NB4 (cell line): ENCODE results near the gene LAMB2.

ENCODE experiments used
- CTCF ChIP-seq: IDR thresholded peaks from one replicate; pipeline ENCODE4 v1.5.1; 2012; ENCODE audit warnings: low read depth, low read length
- MAX ChIP-seq: IDR thresholded peaks from 2 replicates; pipeline ENCODE4 v1.6.1; 2011; ENCODE audit warnings: low read depth, low read length
- POLR2A ChIP-seq: IDR thresholded peaks from 2 replicates; pipeline ENCODE4 v1.6.1; 2011; ENCODE audit warnings: mild to moderate bottlenecking; ENCODE audit not compliant: insufficient read length; ENCODE audit errors: extremely low read depth

DNA sequence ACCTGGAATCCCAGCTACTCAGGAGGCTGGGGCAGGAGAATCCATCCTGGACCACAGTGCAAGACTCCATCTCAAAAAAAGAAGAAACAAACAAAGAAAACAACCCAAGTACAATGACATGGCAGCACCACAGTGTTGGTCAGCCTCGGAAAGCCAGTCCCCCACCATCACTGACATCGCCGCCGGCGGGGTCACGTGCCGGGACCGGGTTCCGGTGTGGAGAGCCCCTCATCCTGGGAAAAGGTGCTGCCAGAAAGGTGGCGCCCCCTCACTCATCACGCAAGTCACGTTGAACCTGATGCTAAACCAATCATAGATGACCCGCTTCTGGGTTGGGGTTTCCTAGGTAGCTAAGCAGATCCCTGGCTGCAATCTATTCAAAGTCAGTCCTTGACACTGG is 56.7 kb downstream of the LAMB2 start:
- no peak for TF ChIP-seq CTCF
- TF ChIP-seq POLR2A: no peak
- TF ChIP-seq MAX: no peak
